Measurements from ENCODE around the gene PEBP1.

PEBP1 gene

GRCh38 chr12:118136559-118137003 is 657 bp downstream of the PEBP1 start:
- DNase-seq: peak; percentile 27 to 34

GRCh38 chr12:118137148-118137678 is 1.3 kb downstream of the PEBP1 start:
- no peak for DNase-seq

GRCh38 chr12:118140825-118141224 is 4.9 kb downstream of the PEBP1 start:
- DNase-seq: no peak

GRCh38 chr12:118144499-118144898 is 8.6 kb downstream of the PEBP1 start:
- no peak for DNase-seq

- no peak for DNase-seq
Measured at GRCh38 chr12:118145113-118145797, 9.3 kb downstream of the PEBP1 start.

GRCh38 chr12:118145798-118146156 is 9.9 kb downstream of the PEBP1 start:
- DNase-seq: no peak

GRCh38 chr12:118148287-118148686 is 12.4 kb downstream of the PEBP1 start:
- DNase-seq: no peak

GRCh38 chr12:118150625-118151024 is 14.7 kb downstream of the PEBP1 start:
- DNase-seq: no peak

- DNase-seq: no peak
Measured at GRCh38 chr12:118151755-118152154, 15.8 kb downstream of the PEBP1 start.

- DNase-seq: no peak
Measured at GRCh38 chr12:118160536-118160935, 24.6 kb downstream of the PEBP1 start.

GRCh38 chr12:118164798-118165486 is 29.0 kb downstream of the PEBP1 start:
- DNase-seq: no peak

- no peak for DNase-seq
Measured at GRCh38 chr12:118166946-118167345, 31.0 kb downstream of the PEBP1 start.

GRCh38 chr12:118175823-118176447 is 40.0 kb downstream of the PEBP1 start:
- DNase-seq: no peak

- DNase-seq: no peak
Measured at GRCh38 chr12:118183155-118183554, 47.2 kb downstream of the PEBP1 start.

- DNase-seq: no peak
Measured at GRCh38 chr12:118183711-118184110, 47.8 kb downstream of the PEBP1 start.

- no peak for DNase-seq
Measured at GRCh38 chr12:118185602-118186397, 49.9 kb downstream of the PEBP1 start.

- DNase-seq: no peak
Measured at GRCh38 chr12:118187751-118188435, 52.0 kb downstream of the PEBP1 start.

GRCh38 chr12:118188690-118189371 is 52.9 kb downstream of the PEBP1 start:
- DNase-seq: no peak

GRCh38 chr12:118189741-118190191 is 53.8 kb downstream of the PEBP1 start:
- no peak for DNase-seq

GRCh38 chr12:118190266-118190665 is 54.3 kb downstream of the PEBP1 start:
- no peak for DNase-seq

- no peak for DNase-seq
Measured at GRCh38 chr12:118193477-118193876, 57.6 kb downstream of the PEBP1 start.

- no peak for DNase-seq
Measured at GRCh38 chr12:118193958-118194357, 58.0 kb downstream of the PEBP1 start.
